Fibroblast of skin of right biceps (primary cell): ENCODE measurements around the gene CGNL1.

Experiments used
- DNase-seq: peaks from one replicate; pipeline ENCODE4 v3.0.0-alpha.2; 2013

CGNL1 gene

GRCh38 chr15:57354436-57355123 lies 21.7 kb upstream of the CGNL1 start:
- no peak for DNase-seq

DNA sequence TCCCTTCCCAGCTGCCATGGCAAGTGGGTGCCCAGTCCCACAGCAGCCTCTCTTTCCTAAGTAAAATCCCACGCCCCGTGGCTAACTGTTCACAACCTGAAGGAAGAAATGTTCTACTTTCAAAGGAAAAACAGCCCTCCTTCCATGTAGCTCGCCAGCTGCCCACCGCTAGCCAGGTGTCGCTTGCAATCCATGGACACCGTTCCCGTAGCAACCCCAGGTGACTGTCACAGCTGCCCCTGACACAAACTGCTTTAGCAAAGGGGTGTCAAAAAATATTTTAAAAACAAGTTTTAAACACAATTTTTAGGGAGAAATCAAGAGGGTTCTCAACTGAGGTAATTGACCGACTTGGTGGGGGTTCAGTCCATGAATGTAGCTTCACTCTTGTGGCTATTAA lies 21.0 kb upstream of the CGNL1 start:
- DNase-seq, result no peak

DNA sequence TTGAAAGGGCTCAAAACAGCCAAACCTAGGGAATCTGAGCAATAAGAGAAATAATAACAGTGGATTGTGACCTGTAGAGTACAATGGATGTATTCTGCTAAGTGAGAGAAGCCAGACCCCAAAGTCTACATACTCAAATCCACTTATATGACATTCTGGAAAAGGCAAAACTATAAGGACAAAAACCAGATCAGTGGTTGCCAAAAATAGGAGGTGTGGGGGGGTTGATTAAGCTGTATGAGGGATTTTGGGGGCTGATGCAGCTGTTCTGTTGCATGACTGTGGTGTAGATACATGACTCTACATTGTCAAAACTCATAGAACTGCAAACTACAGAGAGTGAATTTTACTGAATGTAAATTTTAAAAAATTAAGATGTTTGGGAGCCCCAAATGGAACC lies 20.1 kb upstream of the CGNL1 start:
- no peak for DNase-seq

DNA sequence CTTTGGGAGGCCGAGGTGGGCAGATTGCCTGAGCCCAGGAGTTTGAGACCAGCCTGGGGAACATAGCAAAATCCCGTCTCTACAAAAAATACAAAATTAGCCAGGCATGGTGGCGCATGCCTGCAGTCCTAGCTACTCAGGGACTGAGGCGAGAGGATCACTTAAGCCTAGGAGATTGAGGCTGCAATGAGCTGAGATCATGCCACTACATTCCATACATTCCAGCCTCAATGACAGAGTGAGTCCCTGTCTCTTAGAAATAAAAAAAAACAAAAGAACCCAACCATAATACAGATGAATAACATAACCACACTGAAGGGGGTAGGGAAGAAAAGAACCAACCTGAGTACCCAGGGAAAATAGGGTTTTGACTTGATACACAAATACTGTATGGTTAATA lies 19.7 kb upstream of the CGNL1 start:
- peak; percentile 88 for DNase-seq

DNA sequence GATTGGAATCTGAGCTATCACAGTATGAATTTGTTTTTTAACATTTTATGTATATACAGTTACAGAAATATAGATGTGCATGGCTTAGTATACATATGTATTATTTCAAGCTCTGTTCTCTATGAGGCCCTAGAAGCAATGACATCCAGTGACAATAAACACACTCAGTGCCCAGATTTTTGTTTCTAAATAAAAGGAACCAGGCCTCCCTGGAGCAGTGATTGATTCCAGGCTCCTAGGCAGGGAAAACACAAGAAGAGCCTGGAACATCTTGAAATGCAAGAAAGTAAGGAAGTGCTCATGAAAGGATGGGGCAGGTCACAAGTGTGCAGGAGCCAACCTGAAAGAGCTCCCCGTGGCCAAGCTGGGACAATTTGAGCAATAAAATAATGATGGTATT lies 18.5 kb upstream of the CGNL1 start:
- DNase-seq, result no peak

DNA sequence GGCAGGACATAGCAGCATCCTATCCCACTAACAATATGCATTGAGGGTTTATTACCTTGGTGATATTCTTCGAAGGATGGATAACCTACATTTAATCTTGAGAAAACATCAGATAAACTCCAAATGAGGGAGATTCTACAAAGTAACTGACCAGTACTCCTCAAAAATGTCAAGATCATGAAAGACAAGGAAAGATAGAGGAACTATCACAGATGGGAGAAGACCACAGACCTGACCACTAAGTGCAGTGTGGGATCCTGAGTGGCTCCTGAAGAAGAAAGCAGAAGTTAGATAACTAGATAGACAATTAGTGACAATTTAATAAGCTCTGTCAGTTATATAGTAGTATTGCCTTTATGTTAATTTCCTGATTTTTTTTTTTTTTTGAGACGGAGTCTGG lies 17.7 kb upstream of the CGNL1 start:
- no peak for DNase-seq

- DNase-seq, result no peak
These were observed 12.6 kb upstream of the CGNL1 start for GRCh38 chr15:57363661-57364060.

DNA sequence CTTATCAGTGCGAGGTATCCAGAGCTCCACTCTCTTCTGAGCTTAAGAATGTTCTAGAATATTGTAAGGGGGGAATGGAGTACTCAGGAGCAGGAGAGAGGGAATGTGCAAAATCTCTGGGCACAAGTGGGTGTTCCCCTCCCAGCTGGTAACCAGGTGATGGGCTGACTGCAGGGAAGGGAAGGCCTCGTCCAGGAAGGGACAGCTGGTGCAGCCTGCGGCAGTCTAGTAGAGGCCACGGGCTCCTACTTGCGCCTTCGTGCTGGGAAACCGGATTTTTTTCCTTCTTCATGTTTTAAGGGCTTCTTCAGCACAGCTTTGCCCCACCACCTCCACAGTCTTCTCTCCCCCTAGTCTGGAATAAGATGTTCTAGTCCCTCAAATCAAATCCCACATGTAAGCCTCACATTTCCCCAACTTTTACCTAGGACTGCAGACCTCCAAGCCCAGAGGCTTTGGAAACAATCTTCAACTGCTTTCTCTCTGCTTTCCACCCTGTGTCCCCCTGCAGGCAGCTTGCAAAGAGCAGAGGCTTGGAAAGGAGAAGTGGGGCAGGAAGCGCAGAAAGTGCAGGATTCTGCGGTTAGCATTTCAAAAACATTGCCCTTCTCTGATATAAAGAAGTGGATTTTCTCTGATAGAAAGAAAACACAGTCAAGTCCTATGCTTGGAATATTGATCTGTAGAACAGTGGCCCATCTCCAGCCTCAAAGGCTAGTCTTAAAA lies 11.9 kb upstream of the CGNL1 start:
- DNase-seq, result peak; percentile 15

- no peak for DNase-seq
These were observed 8.7 kb upstream of the CGNL1 start for GRCh38 chr15:57367556-57367955.

GRCh38 chr15:57370929-57371328 lies 5.4 kb upstream of the CGNL1 start:
- no peak for DNase-seq

DNA sequence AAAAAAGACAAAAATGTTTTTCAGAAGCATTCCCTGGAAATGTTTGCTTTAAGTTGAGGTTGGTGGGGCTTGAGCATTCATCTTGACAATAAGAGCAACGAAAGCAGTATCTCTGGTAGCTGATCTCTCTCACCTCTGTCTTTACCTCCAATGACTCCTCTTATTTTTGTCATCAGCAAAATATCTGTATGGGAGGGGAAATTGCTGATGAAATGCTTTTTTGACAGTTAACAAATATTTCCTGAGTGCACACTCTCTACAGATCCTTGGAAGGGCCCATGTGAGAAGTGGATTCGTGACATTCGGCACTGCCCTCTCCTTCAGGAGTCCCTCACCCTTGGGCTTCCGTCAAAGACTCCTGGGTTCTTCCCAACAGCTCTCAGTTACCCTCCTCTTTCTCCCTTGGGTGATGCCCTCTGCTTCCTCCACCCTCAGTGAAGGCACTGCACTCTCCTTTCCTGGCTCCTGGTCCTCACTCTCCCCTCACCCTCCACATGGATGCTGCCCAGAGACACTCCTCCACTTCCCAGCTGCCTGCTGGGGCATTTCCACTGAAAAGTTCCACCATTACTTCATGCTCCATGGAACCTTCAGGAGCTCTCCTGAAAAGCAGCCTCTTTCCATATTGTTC lies 2.9 kb upstream of the CGNL1 start:
- no peak for DNase-seq

- DNase-seq, result no peak
These were observed 2.4 kb upstream of the CGNL1 start for GRCh38 chr15:57373882-57374276.

- peak; percentile 7 for DNase-seq
These were observed 582 bp downstream of the CGNL1 start for GRCh38 chr15:57376696-57377477.

DNA sequence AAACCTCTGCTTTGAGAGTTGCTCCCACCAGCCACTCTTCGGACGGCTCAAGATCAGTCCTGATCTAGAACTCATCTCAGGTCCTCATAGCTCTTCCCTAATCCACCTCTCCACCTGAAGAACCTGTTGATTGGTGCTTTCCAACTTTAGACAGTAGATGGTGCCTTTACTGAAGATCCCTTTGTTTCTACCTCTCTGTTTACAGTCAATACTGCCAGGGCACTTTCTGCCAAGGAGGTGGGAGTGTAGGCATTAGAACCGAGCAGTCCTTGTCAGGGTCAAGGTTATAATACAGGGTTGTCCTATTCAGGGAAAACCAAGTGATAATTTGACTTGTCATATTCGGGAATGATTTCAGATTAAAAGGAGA lies 1.2 kb downstream of the CGNL1 start:
- no peak for DNase-seq

- no peak for DNase-seq
These were observed 3.2 kb downstream of the CGNL1 start for GRCh38 chr15:57379487-57379886.

- no peak for DNase-seq
These were observed 4.5 kb downstream of the CGNL1 start for GRCh38 chr15:57380854-57381253.

DNA sequence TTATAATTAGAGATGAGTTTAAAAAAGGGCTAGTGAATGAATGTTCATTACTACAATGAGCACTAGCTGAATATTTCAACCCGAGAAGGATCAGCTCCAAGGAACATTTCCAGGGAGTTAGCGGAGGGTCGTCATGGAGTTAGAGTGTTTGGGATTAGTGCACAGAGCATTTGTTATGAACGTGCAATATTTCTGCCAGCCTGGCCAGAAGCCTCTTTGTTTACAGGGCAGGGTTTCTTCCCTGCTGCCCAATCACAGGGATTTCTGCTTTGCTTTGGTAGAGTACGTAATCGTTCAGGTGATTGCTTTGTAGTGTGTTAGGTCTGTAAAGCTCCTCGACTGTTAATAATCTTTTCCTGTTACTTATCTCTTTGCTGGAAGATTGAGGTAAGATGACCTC lies 5.9 kb downstream of the CGNL1 start:
- DNase-seq, result no peak

DNA sequence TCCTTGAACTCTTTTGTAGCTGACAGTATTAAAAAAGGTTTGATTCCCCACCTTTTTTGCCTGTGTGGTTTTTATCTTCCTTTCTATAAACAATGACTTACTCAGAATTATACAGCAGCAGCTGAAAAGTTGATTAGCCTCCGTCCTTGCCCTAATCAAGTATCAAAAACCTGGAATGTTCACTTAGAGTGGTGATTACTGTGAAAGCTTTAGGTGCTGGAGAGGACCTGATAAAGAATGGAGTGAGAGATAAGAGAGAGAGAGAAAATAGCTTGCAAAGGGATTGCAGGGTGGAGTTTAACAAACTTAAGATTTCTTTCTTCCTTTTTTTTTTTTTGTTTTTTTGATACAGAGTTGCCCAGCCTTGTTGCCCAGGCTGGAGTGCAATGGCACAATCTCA lies 6.7 kb downstream of the CGNL1 start:
- no peak for DNase-seq

DNA sequence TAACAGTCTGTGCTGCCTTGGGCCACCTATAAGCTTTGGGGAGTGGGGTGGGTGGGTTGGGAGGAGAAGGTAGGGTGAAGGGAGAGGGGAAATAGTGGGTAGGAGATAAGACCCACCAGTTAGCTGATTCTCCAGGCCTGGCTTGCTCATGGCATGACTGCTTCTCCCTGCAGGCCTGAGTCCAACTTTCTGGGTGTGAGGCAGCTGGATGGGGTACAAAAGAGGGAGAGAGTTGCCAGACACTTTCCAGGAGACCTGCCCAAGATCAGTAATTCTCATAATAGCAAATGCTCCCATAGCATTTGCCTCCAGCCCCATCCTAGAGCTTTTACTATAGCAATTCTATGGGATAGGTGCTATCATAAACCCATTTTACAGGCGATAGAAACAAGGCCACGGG lies 7.7 kb downstream of the CGNL1 start:
- no peak for DNase-seq

GRCh38 chr15:57384816-57385215 lies 8.5 kb downstream of the CGNL1 start:
- no peak for DNase-seq

GRCh38 chr15:57385923-57386390 lies 9.7 kb downstream of the CGNL1 start:
- DNase-seq, result no peak

DNA sequence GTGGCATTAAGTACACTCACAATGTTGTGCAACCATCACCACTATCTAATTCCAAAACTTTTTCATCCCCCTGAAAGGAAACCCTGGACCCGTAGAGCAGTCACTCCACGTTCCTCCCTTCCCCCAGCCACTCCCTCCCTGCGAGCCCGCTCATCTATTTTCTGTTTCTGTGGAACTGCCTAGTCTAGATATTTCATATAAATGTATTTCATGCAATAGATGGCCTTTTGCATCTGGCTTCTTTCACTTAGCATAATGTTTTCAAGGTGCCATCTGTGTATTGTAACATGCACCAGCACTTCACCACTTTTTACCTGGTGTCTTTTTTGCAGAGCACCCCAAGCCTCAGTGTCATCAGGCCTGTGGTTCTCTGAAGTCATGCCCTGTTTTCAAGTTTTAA lies 10.7 kb downstream of the CGNL1 start:
- no peak for DNase-seq

GRCh38 chr15:57387564-57388076 lies 11.3 kb downstream of the CGNL1 start:
- DNase-seq, result no peak
